Fibroblast of skin of right quadriceps (primary cell): ENCODE measurements around the gene AKNA.

Experiments used
- DNase-seq: peaks from one replicate; pipeline ENCODE4 v3.0.0-alpha.2; 2013

Gene AKNA

GRCh38 chr9:114316605-114317230, 71.1 kb downstream of the AKNA start:
- no peak for DNase-seq

GRCh38 chr9:114315723-114316363, 71.9 kb downstream of the AKNA start:
- no peak for DNase-seq

GRCh38 chr9:114314881-114315722, 72.7 kb downstream of the AKNA start:
- no peak for DNase-seq

GRCh38 chr9:114314256-114314867, 73.4 kb downstream of the AKNA start:
- DNase-seq = no peak

DNA sequence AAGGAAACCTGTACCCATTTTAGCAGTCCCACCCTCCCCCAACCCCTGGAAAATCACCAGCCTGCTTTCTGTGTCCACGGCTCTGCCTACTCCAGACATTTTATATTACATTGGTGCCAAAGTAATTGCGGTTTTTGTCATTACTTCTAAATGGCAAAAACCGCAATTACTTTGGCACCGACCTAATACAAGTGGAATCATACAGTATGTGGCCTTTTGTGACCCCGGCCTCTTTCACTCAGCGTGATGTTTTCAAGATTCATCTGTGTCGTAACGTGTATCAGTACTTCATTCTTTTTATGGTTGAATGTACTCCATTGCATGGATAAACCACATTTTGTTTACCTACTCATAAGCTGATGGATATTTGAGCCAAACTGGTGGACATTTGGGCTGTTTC, 74.6 kb downstream of the AKNA start:
- DNase-seq = no peak

- DNase-seq = no peak
Observed at GRCh38 chr9:114312513-114312875, 75.3 kb downstream of the AKNA start.

- DNase-seq = no peak
Observed at GRCh38 chr9:114311571-114312512, 75.9 kb downstream of the AKNA start.

- DNase-seq = no peak
Observed at GRCh38 chr9:114310471-114311450, 77.0 kb downstream of the AKNA start.

- DNase-seq = no peak
Observed at GRCh38 chr9:114309096-114309495, 78.7 kb downstream of the AKNA start.

DNA sequence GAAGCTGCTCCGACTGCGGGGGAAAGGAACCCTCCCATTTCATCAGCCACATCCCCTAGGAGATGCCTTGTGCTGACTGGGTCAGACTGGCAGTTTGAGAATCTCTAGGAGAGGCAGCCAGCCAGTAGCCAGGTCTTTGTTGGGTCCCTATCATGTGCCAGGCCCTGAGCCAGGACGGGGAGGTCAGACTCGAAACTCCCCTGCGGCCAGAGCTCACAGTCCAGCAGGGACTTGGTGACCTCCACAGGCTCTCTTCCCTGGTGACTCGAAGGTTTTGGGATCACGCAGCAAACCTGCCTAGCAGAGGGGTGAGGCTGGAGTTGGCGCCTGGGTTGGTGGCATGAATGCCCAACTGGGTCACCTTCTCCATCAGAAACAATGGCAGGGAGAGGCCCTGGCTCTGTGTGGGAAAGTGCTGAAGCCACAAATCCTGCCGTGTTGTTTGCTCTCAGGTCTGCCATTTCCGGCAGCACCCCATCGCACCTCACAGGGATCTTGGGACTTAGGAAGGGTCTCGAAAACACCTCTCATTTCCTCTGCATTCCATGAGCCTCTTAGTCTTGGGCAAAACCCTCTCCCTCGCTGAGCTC, 79.3 kb downstream of the AKNA start:
- no peak for DNase-seq

DNA sequence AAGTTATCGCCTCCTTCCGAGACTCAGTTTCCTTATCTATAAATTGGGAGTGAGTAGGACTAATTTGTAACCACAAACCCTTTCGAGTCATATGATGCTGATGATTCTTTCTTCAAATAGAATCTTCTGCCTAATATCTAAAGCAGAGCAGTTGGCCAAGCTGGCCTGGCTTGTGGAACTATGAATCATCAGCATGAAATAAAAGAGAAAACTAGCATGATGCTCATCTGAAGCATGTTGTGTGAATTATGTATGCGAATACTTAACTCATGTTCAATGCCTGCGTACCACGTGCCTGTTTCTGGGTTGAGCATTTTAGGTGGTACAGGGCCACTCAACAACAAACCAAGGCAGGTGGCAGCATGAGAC, 79.9 kb downstream of the AKNA start:
- no peak for DNase-seq

- DNase-seq = no peak
Observed at GRCh38 chr9:114304416-114305188, 83.2 kb downstream of the AKNA start.

GRCh38 chr9:114303977-114304376, 83.8 kb downstream of the AKNA start:
- no peak for DNase-seq

- DNase-seq = no peak
Observed at GRCh38 chr9:114303571-114303970, 84.2 kb downstream of the AKNA start.

DNA sequence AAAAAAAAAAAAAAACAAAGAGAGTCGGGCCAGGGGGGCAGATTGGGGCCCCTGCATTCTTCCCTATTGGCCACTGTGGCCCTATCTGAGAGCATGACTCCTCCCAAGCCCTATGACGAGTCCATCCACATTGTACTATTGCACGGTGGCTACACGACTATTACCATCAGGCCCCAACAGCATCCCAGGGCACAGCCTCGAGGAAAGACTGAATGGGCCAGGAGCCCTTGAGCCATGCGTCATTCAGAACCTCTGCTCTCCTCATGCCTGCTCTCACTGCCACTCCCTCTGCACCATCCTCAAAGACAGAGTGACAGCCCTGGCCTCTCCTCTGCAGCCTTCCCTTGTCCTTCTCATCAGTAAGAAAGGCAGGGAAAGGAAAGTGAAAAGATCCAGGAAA, 85.1 kb downstream of the AKNA start:
- DNase-seq = no peak

GRCh38 chr9:114301798-114302565, 85.8 kb downstream of the AKNA start:
- no peak for DNase-seq

DNA sequence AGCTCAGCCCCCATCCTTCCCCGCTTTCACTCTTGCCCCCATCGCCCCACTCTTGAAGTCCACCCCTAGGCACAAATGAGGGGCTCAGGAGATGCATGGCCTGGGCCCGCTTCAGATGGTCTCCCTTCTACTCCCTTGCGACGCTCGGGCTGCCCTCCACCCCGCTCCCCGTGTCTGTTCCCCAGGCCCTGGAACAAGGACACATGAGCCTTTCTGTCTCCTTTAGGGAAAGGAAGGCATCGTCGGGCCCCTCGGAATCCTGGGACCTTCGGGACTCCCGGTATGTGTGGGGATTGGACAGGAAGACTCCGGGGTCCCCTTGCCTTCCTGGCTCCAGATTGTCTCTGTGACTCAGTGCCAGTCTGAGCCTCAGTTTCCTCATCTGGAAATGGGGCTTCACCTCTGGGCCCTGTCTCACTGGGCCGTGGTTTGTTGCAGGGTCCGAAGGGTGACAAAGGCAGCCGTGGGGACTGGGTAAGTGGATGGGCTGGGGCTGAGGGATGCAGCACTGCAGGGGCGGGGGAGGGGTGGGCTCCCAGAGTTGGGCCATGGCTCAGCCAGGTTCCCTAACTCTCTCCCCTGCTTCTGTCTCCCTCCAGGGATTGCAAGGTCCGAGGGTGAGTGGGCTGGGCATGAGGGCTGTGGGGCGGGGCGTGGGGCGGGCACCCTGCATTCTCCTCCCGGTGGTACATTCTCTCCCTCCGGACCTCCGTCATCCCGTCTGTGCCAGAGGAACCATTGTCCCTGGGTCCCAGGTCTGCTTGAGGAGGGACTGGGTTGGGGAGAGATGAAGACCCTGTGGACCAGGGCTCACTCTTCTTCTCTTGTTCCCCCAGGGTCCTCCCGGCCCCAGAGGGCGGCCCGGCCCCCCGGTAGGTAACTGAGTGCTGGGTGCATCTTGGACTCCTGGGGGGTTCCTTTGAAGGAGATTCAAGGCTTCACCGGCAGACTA, 86.7 kb downstream of the AKNA start:
- DNase-seq = no peak
